H1 (cell line): ENCODE measurements around the gene PDE1C. TPM values are rescaled to one million over a fixed set of nuclear protein-coding genes. Genes with fewer than 3 reads are reported as not detected.

ENCODE experiments used
- CTCF ChIA-PET: fragments of 300-600 bp; sonication (Branson Sonifier 250); formaldehyde crosslinking; loops from one replicate; lab custom pipeline; 2021; ENCODE audit not compliant: partially characterized antibody; lab: Charles Lee
- POLR2A ChIA-PET: fragments of 300-600 bp; sonication (Branson Sonifier 250); formaldehyde crosslinking; loops from one replicate; lab custom pipeline; 2021; ENCODE audit warnings: inconsistent platforms; ENCODE audit not compliant: partially characterized antibody; lab: Charles Lee
- DNase-seq, 2 experiments: peaks; one replicate each; pipeline versions ENCODE4 v3.0.0 to v3.0.0-alpha.2; 2010 to 2022; ENCODE audit warnings: low spot score in 2 of 2, low read depth in 1 of 2, mixed read lengths in 1 of 2
- FAIRE-seq: peaks from 2 replicates; lab custom pipeline; 2011; peaks lifted over from hg19 to GRCh38; lab: Jason Lieb, UNC
- H2AFZ ChIP-seq: 2 replicates; pipeline ENCODE4 v1.8.1; 2012; ENCODE audit warnings: low read length, inconsistent platforms
- H2AK5ac ChIP-seq: 2 replicates; pipeline ENCODE4 v1.6.1; 2013; ENCODE audit warnings: low read depth, low read length
- H2BK120ac ChIP-seq: replicated peaks from 2 replicates; pipeline ENCODE3; 2013; ENCODE audit warnings: low read depth, low read length, inconsistent platforms
- H2BK12ac ChIP-seq: 2 replicates; pipeline ENCODE4 v1.6.1; 2013; ENCODE audit warnings: low read depth, low read length
- H2BK15ac ChIP-seq: 2 replicates; pipeline ENCODE4 v1.6.1; 2013; ENCODE audit warnings: low read length
- H2BK20ac ChIP-seq: 2 replicates; pipeline ENCODE4 v1.6.1; 2013; ENCODE audit warnings: low read length
- H2BK5ac ChIP-seq: 2 replicates; pipeline ENCODE4 v1.6.1; 2013; ENCODE audit warnings: low read depth, low read length
- H3K14ac ChIP-seq: 2 replicates; pipeline ENCODE4 v1.6.1; 2013; ENCODE audit warnings: inconsistent platforms; ENCODE audit not compliant: insufficient read length
- H3K18ac ChIP-seq: 2 replicates; pipeline ENCODE4 v1.6.1; 2013; ENCODE audit warnings: low read length; ENCODE audit errors: extremely low read depth
- H3K23ac ChIP-seq: 2 replicates; pipeline ENCODE4 v1.6.1; 2013; ENCODE audit warnings: inconsistent platforms; ENCODE audit not compliant: insufficient read length
- H3K23me2 ChIP-seq: 2 replicates; pipeline ENCODE4 v1.6.1; 2013; ENCODE audit warnings: low read depth, low read length
- H3K27ac ChIP-seq: 2 replicates; pipeline ENCODE4 v1.6.1; 2011; ENCODE audit warnings: low read depth, low read length, inconsistent platforms
- H3K27me3 ChIP-seq, 4 experiments: replicated peaks in 1 of 4; 1 replicate in 1 of 4; 2 replicates in 3 of 4; pipeline versions ENCODE4 v1.6.1 to v1.8.1; 2011 to 2013; ENCODE audit warnings: low read length in 3 of 4, mild to moderate bottlenecking in 3 of 4, inconsistent platforms in 2 of 4, mixed read lengths in 2 of 4, moderate library complexity in 1 of 4; ENCODE audit not compliant: control insufficient read depth in 3 of 4, insufficient read depth in 3 of 4; ENCODE audit errors: extremely low read depth in 1 of 4
- H3K36me3 ChIP-seq, 4 experiments: 2 replicates each; pipeline versions ENCODE4 v1.6.1 to v1.8.1; 2011 to 2013; ENCODE audit warnings: mild to moderate bottlenecking in 4 of 4, low read length in 3 of 4, moderate library complexity in 2 of 4, control low read depth in 1 of 4, inconsistent platforms in 1 of 4; ENCODE audit not compliant: insufficient read depth in 4 of 4, control insufficient read depth in 2 of 4
- H3K4ac ChIP-seq: replicated peaks from 2 replicates; pipeline ENCODE3; 2013; ENCODE audit warnings: low read length, low read depth, mixed read lengths, inconsistent platforms; ENCODE audit not compliant: insufficient read length
- H3K4me1 ChIP-seq, 4 experiments: replicated peaks in 1 of 4; 1 replicate in 1 of 4; 2 replicates in 3 of 4; pipeline versions ENCODE4 v1.6.1 to v1.8.1; 2011 to 2013; ENCODE audit warnings: low read length in 3 of 4, inconsistent platforms in 2 of 4, mixed read lengths in 1 of 4; ENCODE audit not compliant: insufficient read depth in 4 of 4, control insufficient read depth in 3 of 4
- H3K4me2 ChIP-seq, 2 experiments: 2 replicates each; pipeline versions ENCODE4 v1.6.1 to v1.8.1; 2011 to 2013; ENCODE audit warnings: low read depth in 2 of 2, low read length in 2 of 2, control low read depth in 1 of 2, inconsistent platforms in 1 of 2, mild to moderate bottlenecking in 1 of 2; ENCODE audit not compliant: insufficient read depth in 1 of 2
- H3K4me3 ChIP-seq, 4 experiments: fragments of 200-600, 300-600 bp in 1 of 4; sonication (generic), shearing (Covaris generic), sonication (Bioruptor Twin) in 1 of 4; 2 replicates each; pipeline versions ENCODE4 v1.5.1 to v1.8.1; 2011 to 2016; ENCODE audit warnings: low read length in 4 of 4, low read depth in 3 of 4, control low read depth in 2 of 4, inconsistent platforms in 2 of 4, mild to moderate bottlenecking in 2 of 4, mixed read lengths in 1 of 4, moderate library complexity in 1 of 4; ENCODE audit not compliant: insufficient read depth in 2 of 4; ENCODE audit errors: extremely low read depth in 1 of 4
- H3K56ac ChIP-seq: replicated peaks from 2 replicates; pipeline ENCODE3; 2013; ENCODE audit warnings: low read depth, mild to moderate bottlenecking, mixed read lengths, low read length, inconsistent platforms; ENCODE audit not compliant: insufficient read length
- H3K79me1 ChIP-seq: 2 replicates; pipeline ENCODE4 v1.6.1; 2013; ENCODE audit warnings: low read depth, low read length, control low read depth
- H3K79me2 ChIP-seq, 2 experiments: 2 replicates each; pipeline versions ENCODE4 v1.6.1 to v1.8.1; 2012 to 2013; ENCODE audit warnings: low read length in 2 of 2, mild to moderate bottlenecking in 2 of 2, inconsistent platforms in 1 of 2; ENCODE audit not compliant: insufficient read depth in 2 of 2, control insufficient read depth in 1 of 2
- H3K9ac ChIP-seq, 4 experiments: replicated peaks in 1 of 4; 1 replicate in 1 of 4; 2 replicates in 3 of 4; pipeline versions ENCODE4 v1.6.1 to v1.8.1; 2011 to 2013; ENCODE audit warnings: low read depth in 3 of 4, low read length in 3 of 4, control low read depth in 2 of 4, mild to moderate bottlenecking in 2 of 4, moderate library complexity in 2 of 4, inconsistent platforms in 1 of 4; ENCODE audit errors: extremely low read depth in 1 of 4
- H3K9me3 ChIP-seq, 2 experiments: 2 replicates each; pipeline versions ENCODE4 v1.6.1 to v1.8.1; 2012 to 2013; ENCODE audit warnings: mild to moderate bottlenecking in 2 of 2, moderate library complexity in 2 of 2, control low read depth in 1 of 2, inconsistent platforms in 1 of 2, low read depth in 1 of 2, low read length in 1 of 2, mixed read lengths in 1 of 2; ENCODE audit not compliant: insufficient read depth in 2 of 2
- H4K20me1 ChIP-seq, 2 experiments: replicated peaks in 1 of 2; 2 replicates each; pipeline versions ENCODE3 to v1.8.1; 2011 to 2013; ENCODE audit warnings: inconsistent platforms in 2 of 2, low read length in 2 of 2, mild to moderate bottlenecking in 1 of 2; ENCODE audit not compliant: insufficient read depth in 2 of 2, control insufficient read depth in 1 of 2
- H4K5ac ChIP-seq: 2 replicates; pipeline ENCODE4 v1.6.1; 2013; ENCODE audit warnings: low read length, low read depth, mixed read lengths, inconsistent platforms; ENCODE audit not compliant: insufficient read length
- H4K8ac ChIP-seq: 2 replicates; pipeline ENCODE4 v1.8.0; 2013; ENCODE audit warnings: mild to moderate bottlenecking, moderate library complexity, low read length, inconsistent platforms; ENCODE audit not compliant: insufficient read depth; ENCODE audit errors: extremely low read depth
- H4K91ac ChIP-seq: replicated peaks from 2 replicates; pipeline ENCODE3; 2013; ENCODE audit warnings: low read length, mixed read lengths, inconsistent platforms; ENCODE audit not compliant: insufficient read length
- ASH2L ChIP-seq: fragments of 200-600, 300-600 bp; sonication (generic); IDR thresholded peaks from one replicate; pipeline ENCODE4 v1.7.1; 2017; ENCODE audit warnings: low read length
- BACH1 ChIP-seq: IDR thresholded peaks from 2 replicates; pipeline ENCODE4 v1.6.1; 2012; ENCODE audit warnings: low read length, improper control_type of control experiment
- CHD2 ChIP-seq: IDR thresholded peaks from 2 replicates; pipeline ENCODE4 v1.6.1; 2012; ENCODE audit warnings: low read length, improper control_type of control experiment
- CTBP2 ChIP-seq: IDR thresholded peaks from 2 replicates; pipeline ENCODE4 v1.7.0; 2011; ENCODE audit warnings: borderline replicate concordance, mild to moderate bottlenecking, moderate library complexity, mixed read lengths, low read length; ENCODE audit not compliant: insufficient read depth, insufficient read length
- EP300 ChIP-seq, 2 experiments: IDR thresholded peaks; 1 replicate in 1 of 2; 2 replicates in 1 of 2; pipeline ENCODE4 v1.6.1; 2011 to 2012; ENCODE audit warnings: low read depth in 2 of 2, low read length in 2 of 2, mild to moderate bottlenecking in 2 of 2, borderline replicate concordance in 1 of 2, inconsistent platforms in 1 of 2, moderate library complexity in 1 of 2
- FOSL1 ChIP-seq: IDR thresholded peaks from 2 replicates; pipeline ENCODE4 v1.6.1; 2011; ENCODE audit warnings: mild to moderate bottlenecking, low read depth, low read length, moderate library complexity; ENCODE audit not compliant: insufficient read depth
- HDAC6 ChIP-seq: IDR thresholded peaks from one replicate; pipeline ENCODE4 v1.7.1; 2012; ENCODE audit warnings: low read depth, mild to moderate bottlenecking, inconsistent platforms, low read length, moderate library complexity
- KDM4A ChIP-seq: IDR thresholded peaks from one replicate; pipeline ENCODE4 v1.7.1; 2012; ENCODE audit warnings: low read depth, mild to moderate bottlenecking, moderate library complexity, low read length, inconsistent platforms; ENCODE audit not compliant: severe bottlenecking
- MAFK ChIP-seq: IDR thresholded peaks from 2 replicates; pipeline ENCODE4 v1.6.1; 2012; ENCODE audit warnings: low read depth, mild to moderate bottlenecking, improper control_type of control experiment, low read length
- POU5F1 ChIP-seq: IDR thresholded peaks from 2 replicates; pipeline ENCODE4 v1.6.1; 2011; ENCODE audit warnings: low read depth, mild to moderate bottlenecking, low read length, moderate library complexity
- SIN3A ChIP-seq, 2 experiments: IDR thresholded peaks in 1 of 2; conservative IDR thresholded peaks in 1 of 2; 2 replicates each; pipeline ENCODE4 v1.6.1; 2011 to 2012; ENCODE audit warnings: low read length in 2 of 2, improper control_type of control experiment in 1 of 2, low read depth in 1 of 2, mild to moderate bottlenecking in 1 of 2
- SP4 ChIP-seq: IDR thresholded peaks from 2 replicates; pipeline ENCODE4 v1.6.1; 2012; ENCODE audit warnings: low read length, inconsistent platforms
- TAF7 ChIP-seq: optimal IDR thresholded peaks from 2 replicates; pipeline ENCODE3; 2011; ENCODE audit warnings: low read depth, mild to moderate bottlenecking, inconsistent platforms, low read length, moderate library complexity, borderline replicate concordance
- TBP ChIP-seq: IDR thresholded peaks from 2 replicates; pipeline ENCODE4 v1.6.1; 2011; ENCODE audit warnings: low read depth, low read length, improper control_type of control experiment
- ZNF274 ChIP-seq: IDR thresholded peaks from 2 replicates; pipeline ENCODE4 v1.7.0; 2012; ENCODE audit warnings: low read length, borderline replicate concordance; ENCODE audit errors: extremely low read depth
- WGBS, 2 experiments: shearing (Covaris generic) in 1 of 2; methylation state at CpG; one replicate each; pipeline versions ENCODE4 v1.1.6 to v1.1.7; 2013 to 2015; ENCODE audit warnings: low lambda C conversion rate in 2 of 2, mixed read lengths in 2 of 2, inconsistent platforms in 1 of 2, low coverage in 1 of 2, missing lambda C conversion rate in 1 of 2; ENCODE audit not compliant: insufficient replicate concordance in 2 of 2, insufficient coverage in 1 of 2, insufficient read length in 1 of 2; ENCODE audit errors: extremely low coverage in 1 of 2, missing lambda C conversion rate in 1 of 2; 5-methylcytosine and 5-hydroxymethylcytosine counted together
- polyA plus RNA-seq, 7 experiments: library from polyadenylated mRNA; depleted of rRNA in 3 of 7; stranded (reverse) in 5 of 7; unstranded in 2 of 7; fragments of >200 nt in 5 of 7; fragments of 200-250 nt in 2 of 7; gene quantifications; 1 replicate in 5 of 7; 2 replicates in 1 of 7; 4 replicates in 1 of 7; pipeline versions ENCODE4 v1.2.1 to v1.2.3, GENCODE V29; 2011 to 2013; ENCODE audit warnings: missing spikeins in 2 of 7, mixed read lengths in 2 of 7
- total RNA-seq: library from RNA; stranded (reverse); fragmentation: NEBNext Ultra II Directional; extraction: Animal tissue kit (Norgen Biotek cat#: 25700); gene quantifications from 2 replicates; pipeline ENCODE4 v1.2.1, GENCODE V29; 2021

PDE1C gene
- total and polyA plus RNA-seq, 2 of the 8 experiments (the other 6 are each of a cell fraction or from before 2014, with no cell fraction given) = 0.11 to 1.1 TPM

DNA sequence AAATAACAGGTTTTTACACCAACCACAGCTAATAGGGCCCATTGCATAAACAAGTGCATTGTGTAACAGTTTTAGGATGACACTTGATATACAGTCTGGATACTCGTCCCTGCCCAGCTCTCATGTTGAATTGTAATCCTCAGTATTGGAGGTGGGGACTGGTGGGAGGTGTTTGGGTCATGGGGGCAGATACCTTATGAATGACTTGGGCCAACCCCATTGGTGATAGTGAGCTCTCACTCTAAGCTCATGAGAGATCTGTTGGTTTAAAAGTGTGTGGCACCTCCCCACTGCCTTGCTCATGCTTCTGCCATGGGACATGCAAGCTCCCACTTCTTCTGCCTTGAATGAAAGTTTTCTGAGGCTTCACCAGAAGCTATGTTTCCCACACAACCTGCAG, 136.7 kb downstream of the PDE1C start:
- Histone ChIP-seq H3K79me1 (no peaks in the 10 kb centered on the region), H3K9me3 (no peaks in the 10 kb centered on the region), H4K91ac (no peak overlapping the region), H2BK20ac (no peak overlapping the region), H3K23ac (no peak overlapping the region), H3K27ac (no peak overlapping the region), H3K18ac (no peak overlapping the region), H3K56ac (no peak overlapping the region), H2BK12ac (no peak overlapping the region), H4K8ac (no peak overlapping the region), H3K36me3 (no peaks in the 10 kb centered on the region), H2AFZ (no peak overlapping the region), H3K23me2 (no peaks in the 10 kb centered on the region), H3K4ac (no peak overlapping the region), H2BK120ac (no peak overlapping the region), H3K4me2 (no peak overlapping the region), H3K4me1 (no peaks in the 10 kb centered on the region), H3K79me2 (no peaks in the 10 kb centered on the region), H3K14ac (no peak overlapping the region), H3K9ac (no peak overlapping the region), H2AK5ac (no peak overlapping the region), H2BK5ac (no peak overlapping the region), H4K5ac (no peak overlapping the region), H4K20me1 (no peaks in the 10 kb centered on the region), H2BK15ac (no peak overlapping the region), H3K27me3 (no peaks in the 10 kb centered on the region), H3K4me3 (no peak overlapping the region)
- POLR2A ChIA-PET = no interaction called here
- TF ChIP-seq MAFK (no peak), TAF7 (no peak), HDAC6 (no peak), CTBP2 (no peak), BACH1 (no peak), KDM4A (no peak), SIN3A (conservative IDR thresholded peaks at IDR 0.05 in 1 of 2, IDR thresholded peaks at IDR 0.05 in 1 of 2; ENCODE audit: low read depth in 1 of 2, low read length in 2 of 2) (no peak), FOSL1 (no peak), ZNF274 (no peak), EP300 (IDR thresholded peaks at IDR 0.05; ENCODE audit: borderline replicate concordance in 1 of 2, low read depth in 2 of 2, low read length in 2 of 2) (no peak), TBP (no peak), ASH2L (no peak), CHD2 (no peak), SP4 (no peak), POU5F1 (no peak)
- 89% methylated on average over 1 of the region's 1 CpG; no CpG with 5 or more reads in 1 of the 2 experiments for WGBS, 2 experiments
- no peak for DNase-seq
- FAIRE-seq = no peak
- CTCF ChIA-PET = interaction anchor here (1.1 kb wide), 1 partner anchor 9 kb away, joined by 3 read pairs; no protein-coding TSS in a partner anchor
